Progenitor cell of endocrine pancreas (in vitro differentiated cells): ENCODE results near the gene MTG2. TPM values are rescaled to one million over a fixed set of nuclear protein-coding genes. Genes with fewer than 3 reads are reported as not detected.

Experiments used
- DNase-seq: peaks from one replicate; pipeline ENCODE4 v3.0.0; 2021; ENCODE audit warnings: low spot score; ENCODE audit not compliant: unreplicated experiment
- H3K27ac Mint-ChIP-seq: 2 replicates; pipeline ENCODE4 v1.8.0; 2021; ENCODE audit warnings: mild to moderate bottlenecking, moderate library complexity, mixed read lengths
- H3K27me3 Mint-ChIP-seq: 2 replicates; pipeline ENCODE4 v1.8.0; 2021; ENCODE audit warnings: mixed read lengths
- H3K36me3 Mint-ChIP-seq: 2 replicates; pipeline ENCODE4 v1.8.0; 2022; ENCODE audit warnings: mixed read lengths; ENCODE audit not compliant: insufficient read depth
- H3K4me1 Mint-ChIP-seq: 2 replicates; pipeline ENCODE4 v1.8.0; 2021; ENCODE audit warnings: low read depth, mixed read lengths
- H3K4me3 Mint-ChIP-seq: 2 replicates; pipeline ENCODE4 v1.8.0; 2021; ENCODE audit warnings: low read depth, mild to moderate bottlenecking, moderate library complexity, mixed read lengths
- H3K9me3 Mint-ChIP-seq: 2 replicates; pipeline ENCODE4 v1.8.0; 2021; ENCODE audit warnings: low read depth, mixed read lengths
- total RNA-seq: library from RNA; stranded (reverse); gene quantifications from 2 replicates; pipeline ENCODE4 v1.2.1, GENCODE V29; 2021
- TF ChIP-seq, protein P1 (sequence below): fragments of 200-600 bp; sonication (generic); IDR thresholded peaks from one replicate; pipeline ENCODE4 v1.5.0; 2021; ENCODE audit warnings: antibody characterized with exemption, mild to moderate bottlenecking; ENCODE audit not compliant: unreplicated experiment

The MTG2 gene
- total RNA-seq, 1 donor from 2014 or later = 31.6 TPM

DNA sequence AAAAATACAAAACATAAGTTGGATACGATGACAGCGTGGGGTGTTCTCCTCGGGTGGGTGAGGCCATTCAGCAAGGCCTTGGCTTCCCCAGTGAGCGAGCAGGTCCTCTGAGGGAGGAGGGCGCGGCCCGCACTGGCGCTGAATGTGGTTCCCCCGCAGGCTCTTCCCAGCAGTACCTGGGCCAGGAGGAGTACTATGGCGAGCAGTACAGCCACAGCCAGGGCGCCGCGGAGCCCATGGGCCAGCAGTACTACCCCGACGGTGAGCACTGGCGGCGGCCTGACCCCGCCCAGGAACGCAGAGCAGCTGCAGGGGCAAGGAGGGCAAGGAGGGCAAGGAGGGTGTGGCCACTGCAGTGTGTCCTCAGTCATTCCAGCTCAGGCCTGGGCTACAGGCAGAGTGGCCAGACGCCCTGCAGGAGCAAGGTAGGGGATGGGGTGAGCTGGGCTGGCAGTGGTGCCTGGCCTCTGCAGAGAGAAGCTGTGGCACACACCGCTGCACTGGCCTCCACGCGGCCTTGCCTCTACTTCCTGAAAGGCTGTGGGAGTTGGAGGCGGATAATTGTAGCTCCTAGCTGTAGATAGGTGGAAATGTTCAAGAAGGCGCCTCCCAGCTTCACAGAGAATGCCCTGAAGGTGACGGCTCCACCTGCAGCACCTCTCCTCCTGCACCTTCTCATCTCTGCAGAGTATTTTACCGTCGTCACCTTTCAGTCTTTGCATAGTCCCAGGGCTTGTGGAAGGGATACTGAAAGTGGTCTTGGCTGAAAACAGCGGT, 18.7 kb upstream of the MTG2 start:
- TF ChIP-seq, protein P1, sequence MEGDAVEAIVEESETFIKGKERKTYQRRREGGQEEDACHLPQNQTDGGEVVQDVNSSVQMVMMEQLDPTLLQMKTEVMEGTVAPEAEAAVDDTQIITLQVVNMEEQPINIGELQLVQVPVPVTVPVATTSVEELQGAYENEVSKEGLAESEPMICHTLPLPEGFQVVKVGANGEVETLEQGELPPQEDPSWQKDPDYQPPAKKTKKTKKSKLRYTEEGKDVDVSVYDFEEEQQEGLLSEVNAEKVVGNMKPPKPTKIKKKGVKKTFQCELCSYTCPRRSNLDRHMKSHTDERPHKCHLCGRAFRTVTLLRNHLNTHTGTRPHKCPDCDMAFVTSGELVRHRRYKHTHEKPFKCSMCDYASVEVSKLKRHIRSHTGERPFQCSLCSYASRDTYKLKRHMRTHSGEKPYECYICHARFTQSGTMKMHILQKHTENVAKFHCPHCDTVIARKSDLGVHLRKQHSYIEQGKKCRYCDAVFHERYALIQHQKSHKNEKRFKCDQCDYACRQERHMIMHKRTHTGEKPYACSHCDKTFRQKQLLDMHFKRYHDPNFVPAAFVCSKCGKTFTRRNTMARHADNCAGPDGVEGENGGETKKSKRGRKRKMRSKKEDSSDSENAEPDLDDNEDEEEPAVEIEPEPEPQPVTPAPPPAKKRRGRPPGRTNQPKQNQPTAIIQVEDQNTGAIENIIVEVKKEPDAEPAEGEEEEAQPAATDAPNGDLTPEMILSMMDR = no peak
- no peaks in the 10 kb centered on the region for H3K27me3 Mint-ChIP-seq
- H3K27ac Mint-ChIP-seq = no peak overlapping the region
- H3K9me3 Mint-ChIP-seq = no peaks in the 10 kb centered on the region
- H3K36me3 Mint-ChIP-seq = peaks cover 9% of the 10 kb centered on the region
- H3K4me1 Mint-ChIP-seq = no peaks in the 10 kb centered on the region
- no peak for DNase-seq
- H3K4me3 Mint-ChIP-seq = no peak overlapping the region

DNA sequence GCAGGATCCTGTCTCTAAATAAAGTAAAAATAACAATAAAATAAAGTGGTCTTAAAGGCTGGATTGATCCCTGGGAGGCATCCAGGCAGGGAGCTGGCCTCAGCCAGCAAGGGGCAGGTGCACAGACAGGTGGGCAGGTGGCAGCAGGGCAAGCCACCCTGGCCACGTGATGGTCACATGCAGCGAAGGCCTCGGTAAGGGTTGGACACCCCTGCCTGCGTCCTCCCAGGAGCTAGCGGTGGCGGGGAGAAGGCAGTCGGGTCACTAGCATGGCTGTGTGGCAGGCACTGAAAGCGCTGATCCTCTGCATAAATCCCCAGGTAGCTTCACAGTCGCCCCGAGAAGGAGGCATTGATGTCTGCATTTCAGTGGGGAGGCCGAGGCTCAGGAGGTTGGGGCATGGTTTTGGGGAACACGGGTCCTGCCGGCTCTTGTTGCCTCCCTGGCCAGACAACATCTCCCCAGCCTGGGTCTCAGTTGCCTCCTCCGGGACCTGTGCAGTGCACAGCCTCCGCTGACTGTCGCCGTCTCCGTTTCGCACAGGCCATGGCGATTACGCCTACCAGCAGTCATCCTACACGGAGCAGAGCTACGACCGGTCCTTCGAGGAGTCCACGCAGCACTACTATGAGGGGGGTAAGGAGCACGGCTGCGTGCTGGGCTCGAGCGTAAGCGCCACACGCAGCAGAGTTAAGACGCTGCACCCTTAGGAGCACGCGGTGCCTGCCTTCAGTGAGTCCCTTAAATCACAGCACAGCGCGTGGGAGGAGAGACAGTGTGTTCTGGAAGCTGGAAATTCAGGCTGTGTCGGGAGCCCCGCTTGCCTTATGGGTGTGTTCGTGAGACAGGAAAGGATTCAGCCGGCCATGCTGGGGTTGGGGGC, 17.7 kb upstream of the MTG2 start:
- TF ChIP-seq, protein P1 = no peak
- no peak overlapping the region for H3K27ac Mint-ChIP-seq
- H3K36me3 Mint-ChIP-seq = peaks cover 9% of the 10 kb centered on the region

GRCh38 chr20:62165762-62166399, 16.9 kb upstream of the MTG2 start:
- peaks cover 6% of the 10 kb centered on the region for H3K36me3 Mint-ChIP-seq
- TF ChIP-seq, protein P1 = no peak
- no peaks in the 10 kb centered on the region for H3K27me3 Mint-ChIP-seq
- H3K4me3 Mint-ChIP-seq = no peak overlapping the region
- DNase-seq = no peak
- no peaks in the 10 kb centered on the region for H3K9me3 Mint-ChIP-seq
- no peak overlapping the region for H3K27ac Mint-ChIP-seq
- no peaks in the 10 kb centered on the region for H3K4me1 Mint-ChIP-seq

More for the DNA sequence above, 17.7 kb upstream of the MTG2 start:
- no peaks in the 10 kb centered on the region for H3K4me1 Mint-ChIP-seq
- no peak for DNase-seq
- H3K9me3 Mint-ChIP-seq = no peaks in the 10 kb centered on the region
- H3K27me3 Mint-ChIP-seq = no peaks in the 10 kb centered on the region
- H3K4me3 Mint-ChIP-seq = no peak overlapping the region

- Mint-ChIP-seq H3K27me3 (no peaks in the 10 kb centered on the region), H3K27ac (no peak overlapping the region), H3K36me3 (peaks cover 8% of the 10 kb centered on the region), H3K9me3 (no peaks in the 10 kb centered on the region), H3K4me3 (no peak overlapping the region), H3K4me1 (no peaks in the 10 kb centered on the region)
- TF ChIP-seq, protein P1 = no peak
- no peak for DNase-seq
Observed at GRCh38 chr20:62167474-62167873, 15.4 kb upstream of the MTG2 start.

- no peak overlapping the region for H3K27ac Mint-ChIP-seq
- TF ChIP-seq, protein P1 = no peak
- H3K36me3 Mint-ChIP-seq = peaks cover 8% of the 10 kb centered on the region
- H3K4me1 Mint-ChIP-seq = no peaks in the 10 kb centered on the region
- H3K9me3 Mint-ChIP-seq = no peaks in the 10 kb centered on the region
- no peaks in the 10 kb centered on the region for H3K27me3 Mint-ChIP-seq
- no peak for DNase-seq
- H3K4me3 Mint-ChIP-seq = no peak overlapping the region
Observed at GRCh38 chr20:62168061-62168460, 14.8 kb upstream of the MTG2 start.
